Cardiac muscle cell (in vitro differentiated cells and primary cell): ENCODE results near the gene CDV3. TPM values are rescaled to one million over a fixed set of nuclear protein-coding genes. Genes with fewer than 3 reads are reported as not detected.

Experiments used
- DNase-seq, 2 donors: peaks; one replicate each; pipeline versions ENCODE4 v3.0.0 to v3.0.0-alpha.2; 2010 to 2017; ENCODE audit warnings: low read depth in 1 of 2, low spot score in 1 of 2
- H3K27ac ChIP-seq: fragments of 200-600 bp; sonication (generic); 2 replicates; pipeline ENCODE4 v1.5.1; 2016
- H3K27me3 ChIP-seq: fragments of 200-600 bp; sonication (generic); 2 replicates; pipeline ENCODE4 v1.6.0; 2016; ENCODE audit warnings: control low read depth
- H3K36me3 ChIP-seq: fragments of 200-600 bp; sonication (generic); 2 replicates; pipeline ENCODE4 v1.5.1; 2016; ENCODE audit warnings: control low read depth
- H3K4me1 ChIP-seq: fragments of 200-600 bp; sonication (generic); 2 replicates; pipeline ENCODE4 v1.8.1; 2017; ENCODE audit warnings: low read depth, mild to moderate bottlenecking, mixed run types
- H3K4me3 ChIP-seq: fragments of 200-600 bp; sonication (generic); 2 replicates; pipeline ENCODE4 v1.5.1; 2016; ENCODE audit warnings: mild to moderate bottlenecking
- H3K9me3 ChIP-seq: fragments of 200-600 bp; sonication (generic); 2 replicates; pipeline ENCODE4 v1.5.1; 2017; ENCODE audit warnings: low read depth, mild to moderate bottlenecking, control low read depth
- CTCF ChIP-seq: IDR thresholded peaks from 2 replicates; pipeline ENCODE4 v1.5.1; 2012; ENCODE audit warnings: low read depth, mild to moderate bottlenecking, low read length
- polyA plus RNA-seq: library from polyadenylated mRNA; unstranded; fragments of >200 nt; fragmentation: Nextera tagmentation; extraction: Ambion mirVana; gene quantifications from 2 replicates; pipeline ENCODE4 v1.2.1, GENCODE V29; 2016
- total RNA-seq: library from RNA; depleted of rRNA; stranded (reverse); fragments of >200 nt; gene quantifications from 2 replicates; pipeline ENCODE4 v1.2.3, GENCODE V29; 2016

Gene CDV3
- total and polyA plus RNA-seq, 2 experiments from 2014 or later, result 56.7 to 100 TPM

GRCh38 chr3:133578548-133579191 is 5.2 kb downstream of the CDV3 start:
- H3K4me3 ChIP-seq, result no peak overlapping the region

GRCh38 chr3:133583396-133583795 is 9.9 kb downstream of the CDV3 start:
- no peaks in the 10 kb centered on the region for H3K4me1 ChIP-seq
- no peaks in the 10 kb centered on the region for H3K27me3 ChIP-seq
- TF ChIP-seq CTCF, result no peak
- no peak for DNase-seq
- H3K36me3 ChIP-seq, result peaks cover 69% of the 10 kb centered on the region
- H3K4me3 ChIP-seq, result no peak overlapping the region
- no peaks in the 10 kb centered on the region for H3K9me3 ChIP-seq
- no peak overlapping the region for H3K27ac ChIP-seq

More at GRCh38 chr3:133578548-133579191, 5.2 kb downstream of the CDV3 start:
- Histone ChIP-seq H3K27me3 (no peaks in the 10 kb centered on the region), H3K9me3 (no peaks in the 10 kb centered on the region), H3K27ac (peak overlapping the region; percentile 20), H3K36me3 (peaks cover 37% of the 10 kb centered on the region), H3K4me1 (peaks cover 13% of the 10 kb centered on the region)
- TF ChIP-seq CTCF, result peak; percentile 67
- DNase-seq, result peak; percentile 44 to 70

GRCh38 chr3:133588035-133588434 is 14.5 kb downstream of the CDV3 start:
- Histone ChIP-seq H3K27me3 (no peaks in the 10 kb centered on the region), H3K4me3 (no peak overlapping the region), H3K9me3 (no peaks in the 10 kb centered on the region), H3K36me3 (peaks cover 61% of the 10 kb centered on the region), H3K4me1 (no peaks in the 10 kb centered on the region), H3K27ac (no peak overlapping the region)
- no peak for TF ChIP-seq CTCF
- DNase-seq, result no peak

GRCh38 chr3:133588784-133589465 is 15.4 kb downstream of the CDV3 start:
- Histone ChIP-seq H3K27me3 (no peaks in the 10 kb centered on the region), H3K9me3 (no peaks in the 10 kb centered on the region), H3K27ac (peak overlapping the region; percentile 39), H3K4me1 (no peaks in the 10 kb centered on the region), H3K36me3 (peaks cover 53% of the 10 kb centered on the region), H3K4me3 (no peak overlapping the region)
- no peak for TF ChIP-seq CTCF
- DNase-seq, result peak in 1 of 2 donors; percentile 34

GRCh38 chr3:133589503-133589902 is 16.0 kb downstream of the CDV3 start:
- Histone ChIP-seq H3K4me1 (no peaks in the 10 kb centered on the region), H3K9me3 (no peaks in the 10 kb centered on the region), H3K36me3 (peaks cover 47% of the 10 kb centered on the region), H3K27ac (peak overlapping the region; percentile 39), H3K27me3 (no peaks in the 10 kb centered on the region), H3K4me3 (no peak overlapping the region)
- DNase-seq, result no peak
- no peak for TF ChIP-seq CTCF
